HL-60 (cell line): ENCODE data around the gene CNTNAP3B.
"Not testable (repeated sequence)": the region's sequence is repeated elsewhere in the genome, so short reads cannot be mapped to it uniquely, and the experiment has no call there.

Source experiments
- DNase-seq, 2 experiments: peaks; one replicate each; pipeline ENCODE4 v3.0.0-alpha.2; 2010 to 2020; ENCODE audit warnings: low read depth in 1 of 2, low spot score in 1 of 2
- H3K27ac ChIP-seq: fragments of 250-450 bp; sonication (Bioruptor Pico); replicated peaks from 2 replicates; pipeline ENCODE4 v1.5.1; 2020; ENCODE audit warnings: mild to moderate bottlenecking, moderate library complexity
- H3K27me3 ChIP-seq: fragments of 250-450 bp; sonication (Bioruptor Pico); 2 replicates; pipeline ENCODE4 v1.5.1; 2021; ENCODE audit warnings: mild to moderate bottlenecking, moderate library complexity; ENCODE audit not compliant: insufficient read depth, poor library complexity, severe bottlenecking
- H3K4me3 ChIP-seq: replicated peaks from 2 replicates; pipeline ENCODE4 v1.5.1; 2011; ENCODE audit warnings: mild to moderate bottlenecking, control low read depth, low read length; ENCODE audit not compliant: insufficient read depth
- long read RNA-seq: library from polyadenylated mRNA; unstranded; transcript quantifications from one replicate; pipeline ENCODE4 v2.0.0, GENCODE V29; 2020

CNTNAP3B gene
- long read RNA-seq, partial matches to known transcripts, result 3 of 4 reads
- long read RNA-seq, other reads (novel, unspliced or antisense), result 1 of 4 reads

- not testable (repeated sequence) for H3K27ac ChIP-seq, H3K27me3 ChIP-seq
- DNase-seq, result peak in 1 of 2 experiments; percentile 2
- peak within 1 kb of the TSS; percentile 16; the same call in 1 of the 2 replicates for H3K4me3 ChIP-seq
Observed at GRCh38 chr9:42129073-42129729, at the start of gene CNTNAP3B. Gene CNTNAP3B, minus strand, starts transcription at chr9:42129426. Its CDS starts 332 bp downstream, at chr9:42129094.

- H3K27ac ChIP-seq, H3K27me3 ChIP-seq, H3K4me3 ChIP-seq: not testable (repeated sequence)
- peak in 1 of 2 experiments; percentile 12 for DNase-seq
Observed at GRCh38 chr9:42160299-42160698, 31.1 kb upstream of the CNTNAP3B start.

GRCh38 chr9:42127056-42127841 is 2.0 kb downstream of the CNTNAP3B start:
- H3K27ac ChIP-seq, H3K27me3 ChIP-seq, DNase-seq, H3K4me3 ChIP-seq: not testable (repeated sequence)

GRCh38 chr9:42121007-42121406 is 8.2 kb downstream of the CNTNAP3B start:
- H3K27ac ChIP-seq, DNase-seq, H3K27me3 ChIP-seq, H3K4me3 ChIP-seq: not testable (repeated sequence)

GRCh38 chr9:42095929-42096328 is 33.3 kb downstream of the CNTNAP3B start:
- not testable (repeated sequence) for H3K27me3 ChIP-seq, H3K27ac ChIP-seq, H3K4me3 ChIP-seq, DNase-seq

GRCh38 chr9:42084559-42084952 is 44.7 kb downstream of the CNTNAP3B start:
- not testable (repeated sequence) for DNase-seq, H3K4me3 ChIP-seq, H3K27me3 ChIP-seq, H3K27ac ChIP-seq

GRCh38 chr9:42083877-42084558 is 45.2 kb downstream of the CNTNAP3B start:
- not testable (repeated sequence) for H3K27me3 ChIP-seq, H3K4me3 ChIP-seq, H3K27ac ChIP-seq, DNase-seq

GRCh38 chr9:42080376-42080775 is 48.9 kb downstream of the CNTNAP3B start:
- H3K27ac ChIP-seq, H3K27me3 ChIP-seq, DNase-seq, H3K4me3 ChIP-seq: not testable (repeated sequence)

- not testable (repeated sequence) for H3K27me3 ChIP-seq, H3K4me3 ChIP-seq, H3K27ac ChIP-seq, DNase-seq
Observed at GRCh38 chr9:42074868-42075267, 54.4 kb downstream of the CNTNAP3B start.

- H3K4me3 ChIP-seq, DNase-seq, H3K27me3 ChIP-seq, H3K27ac ChIP-seq: not testable (repeated sequence)
Observed at GRCh38 chr9:42071026-42071425, 58.2 kb downstream of the CNTNAP3B start.

GRCh38 chr9:42070035-42070799 is 59.0 kb downstream of the CNTNAP3B start:
- not testable (repeated sequence) for H3K4me3 ChIP-seq, H3K27me3 ChIP-seq, DNase-seq, H3K27ac ChIP-seq

GRCh38 chr9:42053874-42054273 is 75.4 kb downstream of the CNTNAP3B start:
- not testable (repeated sequence) for H3K27me3 ChIP-seq, H3K4me3 ChIP-seq, H3K27ac ChIP-seq, DNase-seq

GRCh38 chr9:42050701-42051100 is 78.5 kb downstream of the CNTNAP3B start:
- H3K27me3 ChIP-seq, H3K4me3 ChIP-seq, DNase-seq, H3K27ac ChIP-seq: not testable (repeated sequence)

- DNase-seq, H3K27me3 ChIP-seq, H3K4me3 ChIP-seq, H3K27ac ChIP-seq: not testable (repeated sequence)
Observed at GRCh38 chr9:42044422-42045010, 84.7 kb downstream of the CNTNAP3B start.
